Chondrocyte (in vitro differentiated cells): ENCODE results near the gene SGCA. TPM values are rescaled to one million over a fixed set of nuclear protein-coding genes. Genes with fewer than 3 reads are reported as not detected.

Experiments
- DNase-seq: peaks from one replicate; pipeline ENCODE4 v3.0.0; 2021; ENCODE audit warnings: mixed read lengths, low spot score
- H3K27ac Mint-ChIP-seq: one replicate; pipeline ENCODE4 v1.8.0; 2021; ENCODE audit warnings: mild to moderate bottlenecking, moderate library complexity, mixed read lengths; ENCODE audit not compliant: unreplicated experiment
- H3K27me3 Mint-ChIP-seq: 2 replicates; pipeline ENCODE4 v1.8.0; 2021; ENCODE audit warnings: low read depth, mixed read lengths
- H3K36me3 Mint-ChIP-seq: 2 replicates; pipeline ENCODE4 v1.8.0; 2021; ENCODE audit warnings: low read depth, mixed read lengths
- H3K4me1 Mint-ChIP-seq: 2 replicates; pipeline ENCODE4 v1.8.0; 2021; ENCODE audit warnings: low read depth, mild to moderate bottlenecking, mixed read lengths
- H3K4me3 Mint-ChIP-seq: one replicate; pipeline ENCODE4 v1.8.0; 2021; ENCODE audit warnings: mild to moderate bottlenecking, moderate library complexity, mixed read lengths; ENCODE audit not compliant: unreplicated experiment
- H3K9me3 Mint-ChIP-seq: 2 replicates; pipeline ENCODE4 v1.8.0; 2021; ENCODE audit warnings: low read depth, mixed read lengths
- CTCF ChIP-seq: fragments of 200-600 bp; sonication (generic); IDR thresholded peaks from 2 replicates; pipeline ENCODE4 v1.5.0; 2021; ENCODE audit warnings: antibody characterized with exemption, mild to moderate bottlenecking, moderate library complexity
- total RNA-seq: library from RNA; stranded (reverse); gene quantifications from 3 replicates; pipeline ENCODE4 v1.2.1, GENCODE V29; 2021

The SGCA gene
- total RNA-seq, 1 donor from 2014 or later: 1.3 TPM

DNA sequence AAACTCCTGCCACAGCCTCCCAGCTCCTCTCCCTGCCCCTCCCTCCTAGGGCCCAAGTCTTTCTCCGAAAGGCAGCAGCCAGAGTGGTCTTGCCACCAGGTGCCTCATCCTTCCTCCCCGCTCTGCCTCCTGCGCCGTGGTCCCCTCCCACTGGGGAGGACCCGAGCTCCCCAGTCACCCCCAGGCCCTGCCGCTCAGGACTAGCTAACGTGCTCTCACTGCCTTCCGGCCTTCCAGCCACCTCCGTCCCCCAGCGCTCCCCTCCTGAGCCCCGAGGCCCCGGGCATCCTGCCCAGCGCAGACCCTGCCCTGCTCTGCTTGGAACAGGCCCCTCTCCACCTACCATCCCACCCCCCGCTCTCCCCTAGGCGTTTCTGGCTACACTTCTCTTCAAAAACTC, 55.0 kb downstream of the SGCA start:
- H3K27me3 Mint-ChIP-seq: no peaks in the 10 kb centered on the region
- TF ChIP-seq CTCF: no peak
- peak overlapping the region; percentile 99 for H3K27ac Mint-ChIP-seq
- no peaks in the 10 kb centered on the region for H3K36me3 Mint-ChIP-seq
- H3K4me3 Mint-ChIP-seq: peak overlapping the region; percentile 47
- peaks cover 79% of the 10 kb centered on the region for H3K4me1 Mint-ChIP-seq
- H3K9me3 Mint-ChIP-seq: peaks cover 7% of the 10 kb centered on the region
- no peak for DNase-seq

GRCh38 chr17:50221266-50221863, 55.6 kb downstream of the SGCA start:
- peaks cover 73% of the 10 kb centered on the region for H3K4me1 Mint-ChIP-seq
- no peak for TF ChIP-seq CTCF
- peaks cover 10% of the 10 kb centered on the region for H3K9me3 Mint-ChIP-seq
- H3K27me3 Mint-ChIP-seq: no peaks in the 10 kb centered on the region
- DNase-seq: no peak
- no peaks in the 10 kb centered on the region for H3K36me3 Mint-ChIP-seq
- peak overlapping the region; percentile 51 for H3K4me3 Mint-ChIP-seq
- H3K27ac Mint-ChIP-seq: peak overlapping the region; percentile 99

DNA sequence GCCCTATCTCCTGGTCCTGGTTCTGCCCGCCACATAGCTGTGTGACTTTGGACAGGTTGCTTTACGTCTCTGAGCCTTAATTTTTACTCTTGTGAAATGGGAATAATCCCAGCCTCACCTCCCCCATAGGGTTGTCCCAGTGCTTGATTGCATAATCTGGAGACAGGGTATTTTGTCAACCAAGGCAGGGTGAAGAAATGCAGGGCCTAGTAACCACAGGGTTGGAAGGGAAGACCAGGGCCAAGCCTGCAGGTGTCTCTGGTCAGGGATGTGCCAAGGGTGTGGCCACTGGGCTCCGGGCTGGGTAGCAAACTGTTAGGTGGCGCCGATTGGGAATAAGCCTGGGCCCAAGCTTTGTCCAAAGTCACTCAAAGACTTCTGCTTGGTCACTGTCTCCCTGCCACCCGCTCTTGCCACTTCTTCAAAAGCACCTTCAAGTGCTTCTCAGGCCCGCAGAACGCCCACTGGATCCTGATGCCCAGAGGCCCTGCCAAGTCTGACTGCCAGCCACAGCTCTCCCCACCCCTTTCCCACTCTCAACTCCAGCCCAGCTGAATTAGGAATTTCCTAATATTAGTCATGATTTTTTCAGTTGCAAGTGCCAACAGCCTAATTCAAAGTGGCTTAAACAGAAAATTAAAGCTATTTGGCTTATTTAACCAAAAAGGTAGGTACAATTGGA, 56.2 kb downstream of the SGCA start:
- TF ChIP-seq CTCF: no peak
- H3K27ac Mint-ChIP-seq: peak overlapping the region; percentile 99
- peaks cover 12% of the 10 kb centered on the region for H3K9me3 Mint-ChIP-seq
- peaks cover under 1% of the 10 kb centered on the region for H3K36me3 Mint-ChIP-seq
- peaks cover 67% of the 10 kb centered on the region for H3K4me1 Mint-ChIP-seq
- H3K4me3 Mint-ChIP-seq: peak overlapping the region; percentile 51
- DNase-seq: no peak
- H3K27me3 Mint-ChIP-seq: no peaks in the 10 kb centered on the region

- DNase-seq: no peak
- Mint-ChIP-seq H3K36me3 (peaks cover 4% of the 10 kb centered on the region), H3K4me3 (no peak overlapping the region), H3K9me3 (peaks cover 16% of the 10 kb centered on the region), H3K27me3 (no peaks in the 10 kb centered on the region), H3K27ac (peak overlapping the region; percentile 99), H3K4me1 (peaks cover 58% of the 10 kb centered on the region)
- no peak for TF ChIP-seq CTCF
These were observed 57.1 kb downstream of the SGCA start for GRCh38 chr17:50222922-50223321.

Other genes with a start within 250 kb of the SGCA start
- 0.12 TPM in 1 of 3 replicates, not detected in the others for gene DLX4, start 196.8 kb upstream of the SGCA start, total RNA-seq
- gene DLX3, start 170.8 kb upstream of the SGCA start, total RNA-seq: 0.10 TPM in 1 of 3 replicates, not detected in the others
- 85.8 to 236 TPM (median 216 TPM) in 3 replicates for gene ITGA3, start 109.9 kb upstream of the SGCA start, total RNA-seq
- 28.9 to 38.0 TPM (median 31.1 TPM) in 3 replicates for gene PDK2, start 70.7 kb upstream of the SGCA start, total RNA-seq
- gene SAMD14, start 35.8 kb upstream of the SGCA start, total RNA-seq: 26.0 to 29.4 TPM (median 27.6 TPM) in 3 replicates
- gene PPP1R9B, start 15.3 kb upstream of the SGCA start, total RNA-seq: 75.4 to 84.2 TPM (median 79.3 TPM) in 3 replicates
- 34,852 to 36,120 TPM (median 35,333 TPM) in 3 replicates for gene COL1A1, start 35.6 kb downstream of the SGCA start, total RNA-seq
- 1.6 to 1.7 TPM (median 1.7 TPM) in 3 replicates for gene TMEM92, start 108.5 kb downstream of the SGCA start, total RNA-seq
- 33.5 to 34.1 TPM (median 33.7 TPM) in 3 replicates for gene XYLT2, start 180.1 kb downstream of the SGCA start, total RNA-seq
- gene MRPL27, start 207.2 kb downstream of the SGCA start, total RNA-seq: 48.7 to 61.4 TPM (median 49.8 TPM) in 3 replicates
- 1.9 to 6.8 TPM (median 2.5 TPM) in 3 replicates for gene EME1, start 207.2 kb downstream of the SGCA start, total RNA-seq
- gene LRRC59, start 231.5 kb downstream of the SGCA start, total RNA-seq: 144 to 162 TPM (median 148 TPM) in 3 replicates